SH-SY5Y (cell line): ENCODE measurements around the gene UTP14C.

Source experiments
- GATA2 ChIP-seq: IDR thresholded peaks from 2 replicates; pipeline ENCODE4 v1.6.1; 2011; ENCODE audit warnings: mild to moderate bottlenecking, low read depth, low read length
- GATA3 ChIP-seq: IDR thresholded peaks from 2 replicates; pipeline ENCODE4 v1.6.1; 2011; ENCODE audit warnings: low read depth, mild to moderate bottlenecking, low read length, moderate library complexity

DNA sequence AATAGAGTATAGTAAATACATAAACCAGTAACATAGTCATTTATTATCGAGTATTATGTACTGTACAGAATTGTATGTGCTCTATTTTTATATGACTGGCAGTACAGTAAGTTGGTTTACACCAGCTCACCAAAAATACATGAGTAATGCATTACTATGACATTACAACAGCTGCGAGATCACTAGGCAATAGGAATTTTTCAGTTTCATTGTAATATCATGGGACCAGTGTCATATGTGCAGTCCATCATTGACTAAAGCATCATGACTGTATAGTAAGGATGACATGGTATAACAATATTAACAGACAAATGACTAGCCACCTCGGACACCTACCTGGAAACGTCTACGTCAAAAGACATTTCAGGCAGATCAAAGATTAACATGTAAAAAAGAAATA lies 46.9 kb upstream of the UTP14C start:
- no peak for TF ChIP-seq GATA3
- TF ChIP-seq GATA2 = no peak
